ENCODE data around the gene BCL2. TPM values are rescaled to one million over a fixed set of nuclear protein-coding genes. Genes with fewer than 3 reads are reported as not detected.

BCL2 gene
- total RNA-seq, 1 experiment from 2014 or later = 2.9 TPM

DNA sequence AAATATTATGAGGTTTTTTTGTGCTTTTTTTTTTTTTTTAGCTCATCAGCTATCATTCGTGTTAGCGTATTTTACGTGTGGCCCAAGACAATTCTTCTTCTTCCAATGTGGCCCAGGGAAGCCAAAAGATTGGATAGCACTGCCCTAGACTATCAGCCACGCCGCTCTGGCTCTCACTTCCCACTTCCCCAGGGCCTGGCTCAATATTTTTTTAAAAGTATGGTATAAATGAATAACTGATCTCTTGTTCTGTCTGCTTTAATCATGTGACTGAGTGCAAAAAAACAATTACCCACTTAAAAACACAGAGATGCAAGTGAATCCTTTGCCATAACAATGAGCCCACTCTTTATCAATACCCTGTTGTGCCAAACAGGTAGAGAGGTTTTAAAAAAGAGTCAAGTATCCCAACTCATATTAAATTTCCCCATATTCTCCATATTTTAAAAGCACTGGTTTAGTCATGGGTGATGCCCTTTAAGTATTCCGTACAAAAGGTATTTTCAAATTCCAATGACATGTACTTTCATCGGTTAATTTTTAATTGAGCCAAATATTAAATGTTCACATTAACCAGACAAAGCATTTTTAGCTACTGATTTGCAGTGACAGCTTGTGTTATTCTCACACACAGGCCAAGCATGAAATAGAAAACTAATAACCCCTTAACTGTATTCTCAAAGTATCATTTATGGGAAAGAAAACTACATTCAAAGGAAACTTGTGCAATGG is 12.6 kb downstream of the BCL2 start:
- H3K27me3 Mint-ChIP-seq (ENCODE audit: unreplicated experiment) = peaks cover 22% of the 10 kb centered on the region

DNA sequence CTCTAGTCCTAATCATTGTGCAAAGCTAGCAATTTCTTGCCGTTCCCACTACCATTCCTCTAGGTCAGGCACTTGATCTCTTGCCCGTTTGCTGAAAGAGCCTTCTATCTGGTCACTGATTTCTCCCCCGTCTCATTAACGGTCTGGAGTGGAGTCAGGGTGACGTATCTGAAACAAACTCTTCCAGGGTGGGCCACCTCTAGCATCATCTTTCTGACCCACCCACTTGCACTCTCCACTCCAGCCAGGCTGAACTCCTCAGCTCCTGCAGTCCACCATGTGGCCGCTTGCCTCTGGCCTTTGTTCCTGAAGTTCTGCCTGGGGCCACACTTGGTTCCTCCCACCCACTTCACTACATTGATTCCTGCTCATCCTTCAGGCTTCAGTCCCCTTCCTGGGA is 13.3 kb downstream of the BCL2 start:
- BruUV-seq (replicated peaks) = no TSS peak
- TF ChIP-seq, protein P1, sequence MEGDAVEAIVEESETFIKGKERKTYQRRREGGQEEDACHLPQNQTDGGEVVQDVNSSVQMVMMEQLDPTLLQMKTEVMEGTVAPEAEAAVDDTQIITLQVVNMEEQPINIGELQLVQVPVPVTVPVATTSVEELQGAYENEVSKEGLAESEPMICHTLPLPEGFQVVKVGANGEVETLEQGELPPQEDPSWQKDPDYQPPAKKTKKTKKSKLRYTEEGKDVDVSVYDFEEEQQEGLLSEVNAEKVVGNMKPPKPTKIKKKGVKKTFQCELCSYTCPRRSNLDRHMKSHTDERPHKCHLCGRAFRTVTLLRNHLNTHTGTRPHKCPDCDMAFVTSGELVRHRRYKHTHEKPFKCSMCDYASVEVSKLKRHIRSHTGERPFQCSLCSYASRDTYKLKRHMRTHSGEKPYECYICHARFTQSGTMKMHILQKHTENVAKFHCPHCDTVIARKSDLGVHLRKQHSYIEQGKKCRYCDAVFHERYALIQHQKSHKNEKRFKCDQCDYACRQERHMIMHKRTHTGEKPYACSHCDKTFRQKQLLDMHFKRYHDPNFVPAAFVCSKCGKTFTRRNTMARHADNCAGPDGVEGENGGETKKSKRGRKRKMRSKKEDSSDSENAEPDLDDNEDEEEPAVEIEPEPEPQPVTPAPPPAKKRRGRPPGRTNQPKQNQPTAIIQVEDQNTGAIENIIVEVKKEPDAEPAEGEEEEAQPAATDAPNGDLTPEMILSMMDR (IDR thresholded peaks at IDR 0.05; ENCODE audit: unreplicated experiment) = no peak
- no peak for DNase-seq
- Mint-ChIP-seq H3K9me3 (ENCODE audit: low read depth, unreplicated experiment) (no peaks in the 10 kb centered on the region), H3K4me1 (ENCODE audit: low read depth, unreplicated experiment) (peaks cover 36% of the 10 kb centered on the region), H3K36me3 (ENCODE audit: insufficient read depth, unreplicated experiment) (no peaks in the 10 kb centered on the region), H3K27me3 (ENCODE audit: unreplicated experiment) (peaks cover 22% of the 10 kb centered on the region), H3K27ac (ENCODE audit: unreplicated experiment) (no peak overlapping the region), H3K4me3 (ENCODE audit: low read depth, unreplicated experiment) (no peak overlapping the region)
- CTCF ChIA-PET = no interaction called here
- intact Hi-C loops (cut with micrococcal nuclease; ENCODE audit: unreplicated experiment) = no loop called here

More for the DNA sequence above, 12.6 kb downstream of the BCL2 start:
- Mint-ChIP-seq H3K4me3 (ENCODE audit: low read depth, unreplicated experiment) (no peak overlapping the region), H3K36me3 (ENCODE audit: insufficient read depth, unreplicated experiment) (no peaks in the 10 kb centered on the region), H3K4me1 (ENCODE audit: low read depth, unreplicated experiment) (peaks cover 36% of the 10 kb centered on the region), H3K27ac (ENCODE audit: unreplicated experiment) (no peak overlapping the region), H3K9me3 (ENCODE audit: low read depth, unreplicated experiment) (no peaks in the 10 kb centered on the region)
- CTCF ChIA-PET = interaction anchor here (1.5 kb wide), 1 partner anchor 12 kb away, joined by 6 read pairs; the partner anchor contains the start of gene BCL2
- TF ChIP-seq, protein P1 (IDR thresholded peaks at IDR 0.05; ENCODE audit: unreplicated experiment) = no peak
- intact Hi-C loops (cut with micrococcal nuclease; ENCODE audit: unreplicated experiment) = no loop called here
- no peak for DNase-seq
- no TSS peak for BruUV-seq (replicated peaks)

DNA sequence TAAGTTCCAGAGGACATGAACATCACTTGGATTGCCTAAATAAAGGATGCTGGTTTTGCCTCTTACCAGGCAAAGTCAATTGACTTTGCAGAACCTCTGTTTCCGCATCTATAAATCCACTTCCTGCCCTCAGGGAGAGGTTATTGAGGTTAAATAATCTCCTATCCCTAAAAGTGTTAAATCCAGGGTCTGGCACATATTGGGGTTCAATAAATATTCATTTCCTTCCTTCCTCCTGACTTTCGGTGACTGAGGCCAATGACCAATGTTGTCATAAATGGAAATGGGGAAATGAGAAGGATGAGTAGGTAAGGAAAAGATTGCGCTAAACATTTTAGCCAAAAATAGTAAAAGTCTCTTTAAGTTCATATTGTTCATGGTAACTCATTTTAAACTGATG is 16.0 kb downstream of the BCL2 start:
- DNase-seq = no peak
- H3K36me3 Mint-ChIP-seq (ENCODE audit: insufficient read depth, unreplicated experiment) = no peaks in the 10 kb centered on the region
- TF ChIP-seq, protein P1 (IDR thresholded peaks at IDR 0.05; ENCODE audit: unreplicated experiment) = no peak
- intact Hi-C loops (cut with micrococcal nuclease; ENCODE audit: unreplicated experiment) = no loop called here
- no TSS peak for BruUV-seq (replicated peaks)
- no peak overlapping the region for H3K27ac Mint-ChIP-seq (ENCODE audit: unreplicated experiment)
- H3K4me3 Mint-ChIP-seq (ENCODE audit: low read depth, unreplicated experiment) = no peak overlapping the region
- CTCF ChIA-PET = no interaction called here
- peaks cover 36% of the 10 kb centered on the region for H3K4me1 Mint-ChIP-seq (ENCODE audit: low read depth, unreplicated experiment)
- no peaks in the 10 kb centered on the region for H3K27me3 Mint-ChIP-seq (ENCODE audit: unreplicated experiment)
- H3K9me3 Mint-ChIP-seq (ENCODE audit: low read depth, unreplicated experiment) = no peaks in the 10 kb centered on the region

DNA sequence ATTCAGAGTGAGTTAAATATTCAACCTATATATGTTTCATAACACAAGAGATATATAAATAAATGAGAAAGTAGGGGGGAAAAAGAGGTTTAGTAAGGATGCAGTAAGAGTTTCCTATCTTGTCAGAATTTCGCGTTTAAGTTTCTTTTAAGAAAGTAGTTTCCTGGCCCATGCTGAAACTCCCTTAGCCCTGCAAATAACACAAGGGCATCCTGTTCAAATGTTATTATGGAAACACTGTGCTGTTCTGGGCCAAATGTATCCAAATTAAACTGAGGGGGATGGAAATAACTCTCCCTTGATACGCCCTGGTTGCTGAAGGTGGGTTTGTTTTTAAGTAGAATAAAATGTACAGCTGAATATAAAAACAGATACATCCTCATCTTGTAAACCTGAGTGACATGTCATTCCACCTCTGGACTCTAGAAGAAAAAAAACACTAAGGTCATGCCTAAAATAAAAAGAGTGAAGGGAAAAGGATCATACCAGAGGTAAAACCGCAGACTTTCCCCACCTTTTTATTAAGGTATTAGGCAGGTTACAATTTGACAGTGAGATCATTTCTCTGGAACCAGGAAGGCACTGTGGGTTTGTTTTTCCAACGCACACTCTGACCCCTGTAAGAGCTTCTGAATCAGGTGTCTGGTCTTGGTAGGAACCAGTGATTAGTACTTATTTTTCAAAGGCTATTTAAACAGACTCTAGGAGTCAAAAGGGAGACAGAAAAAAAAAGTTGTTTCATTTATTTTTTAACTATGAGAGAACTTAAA is 16.7 kb downstream of the BCL2 start:
- Mint-ChIP-seq H3K36me3 (ENCODE audit: insufficient read depth, unreplicated experiment) (no peaks in the 10 kb centered on the region), H3K27me3 (ENCODE audit: unreplicated experiment) (no peaks in the 10 kb centered on the region), H3K4me1 (ENCODE audit: low read depth, unreplicated experiment) (peaks cover 35% of the 10 kb centered on the region), H3K4me3 (ENCODE audit: low read depth, unreplicated experiment) (no peak overlapping the region), H3K9me3 (ENCODE audit: low read depth, unreplicated experiment) (no peaks in the 10 kb centered on the region), H3K27ac (ENCODE audit: unreplicated experiment) (no peak overlapping the region)
- DNase-seq = no peak
- no TSS peak for BruUV-seq (replicated peaks)
- TF ChIP-seq, protein P1 (IDR thresholded peaks at IDR 0.05; ENCODE audit: unreplicated experiment) = no peak
- intact Hi-C loops (cut with micrococcal nuclease; ENCODE audit: unreplicated experiment) = no loop called here
- CTCF ChIA-PET = no interaction called here

Data from Calu3 (cell line).